ENCODE measurements around the gene GNAQ. TPM values are rescaled to one million over a fixed set of nuclear protein-coding genes. Genes with fewer than 3 reads are reported as not detected.

The GNAQ gene
- total RNA-seq, 1 experiment from 2014 or later = 55.5 TPM

GRCh38 chr9:77978086-77978781, 53.4 kb downstream of the GNAQ start:
- Mint-ChIP-seq H3K36me3 (no peaks in the 10 kb centered on the region), H3K9me3 (no peaks in the 10 kb centered on the region), H3K4me3 (no peak overlapping the region), H3K4me1 (peaks cover 72% of the 10 kb centered on the region), H3K27ac (peak overlapping the region; percentile 73), H3K27me3 (ENCODE audit: low read depth) (no peaks in the 10 kb centered on the region)
- ChIA-PET POLR2A (no interaction called here), CTCF (interaction anchor here (1.0 to 5.9 kb wide), 6 partner anchors 36 to 205 kb away, joined by 3 to 42 read pairs (median 9); no protein-coding TSS in a partner anchor)
- ATAC-seq = no peak
- TF ChIP-seq NFE2L1 (CRISPR knock-in tag; IDR thresholded peaks at IDR 0.05) (no peak), FOXP1 (CRISPR knock-in tag; IDR thresholded peaks at IDR 0.05; ENCODE audit: borderline replicate concordance) (no peak), USF1 (CRISPR knock-in tag; IDR thresholded peaks at IDR 0.05) (no peak), EMX1 (CRISPR knock-in tag; IDR thresholded peaks at IDR 0.05) (no peak), TEAD4 (CRISPR knock-in tag; IDR thresholded peaks at IDR 0.05) (no peak), E2F5 (CRISPR knock-in tag; IDR thresholded peaks at IDR 0.05) (no peak), ZBTB21 (CRISPR knock-in tag; IDR thresholded peaks at IDR 0.05; ENCODE audit: borderline replicate concordance) (no peak), ZNF219 (CRISPR knock-in tag; IDR thresholded peaks at IDR 0.05; ENCODE audit: borderline replicate concordance) (no peak)
- TF ChIP-seq, protein P1, sequence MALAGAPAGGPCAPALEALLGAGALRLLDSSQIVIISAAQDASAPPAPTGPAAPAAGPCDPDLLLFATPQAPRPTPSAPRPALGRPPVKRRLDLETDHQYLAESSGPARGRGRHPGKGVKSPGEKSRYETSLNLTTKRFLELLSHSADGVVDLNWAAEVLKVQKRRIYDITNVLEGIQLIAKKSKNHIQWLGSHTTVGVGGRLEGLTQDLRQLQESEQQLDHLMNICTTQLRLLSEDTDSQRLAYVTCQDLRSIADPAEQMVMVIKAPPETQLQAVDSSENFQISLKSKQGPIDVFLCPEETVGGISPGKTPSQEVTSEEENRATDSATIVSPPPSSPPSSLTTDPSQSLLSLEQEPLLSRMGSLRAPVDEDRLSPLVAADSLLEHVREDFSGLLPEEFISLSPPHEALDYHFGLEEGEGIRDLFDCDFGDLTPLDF (CRISPR knock-in tag; IDR thresholded peaks at IDR 0.05) = no peak
- TF ChIP-seq, protein P2, sequence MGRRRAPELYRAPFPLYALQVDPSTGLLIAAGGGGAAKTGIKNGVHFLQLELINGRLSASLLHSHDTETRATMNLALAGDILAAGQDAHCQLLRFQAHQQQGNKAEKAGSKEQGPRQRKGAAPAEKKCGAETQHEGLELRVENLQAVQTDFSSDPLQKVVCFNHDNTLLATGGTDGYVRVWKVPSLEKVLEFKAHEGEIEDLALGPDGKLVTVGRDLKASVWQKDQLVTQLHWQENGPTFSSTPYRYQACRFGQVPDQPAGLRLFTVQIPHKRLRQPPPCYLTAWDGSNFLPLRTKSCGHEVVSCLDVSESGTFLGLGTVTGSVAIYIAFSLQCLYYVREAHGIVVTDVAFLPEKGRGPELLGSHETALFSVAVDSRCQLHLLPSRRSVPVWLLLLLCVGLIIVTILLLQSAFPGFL (CRISPR knock-in tag; IDR thresholded peaks at IDR 0.05; ENCODE audit: borderline replicate concordance) = no peak
- DNase-seq (ENCODE audit: low spot score) = no peak

DNA sequence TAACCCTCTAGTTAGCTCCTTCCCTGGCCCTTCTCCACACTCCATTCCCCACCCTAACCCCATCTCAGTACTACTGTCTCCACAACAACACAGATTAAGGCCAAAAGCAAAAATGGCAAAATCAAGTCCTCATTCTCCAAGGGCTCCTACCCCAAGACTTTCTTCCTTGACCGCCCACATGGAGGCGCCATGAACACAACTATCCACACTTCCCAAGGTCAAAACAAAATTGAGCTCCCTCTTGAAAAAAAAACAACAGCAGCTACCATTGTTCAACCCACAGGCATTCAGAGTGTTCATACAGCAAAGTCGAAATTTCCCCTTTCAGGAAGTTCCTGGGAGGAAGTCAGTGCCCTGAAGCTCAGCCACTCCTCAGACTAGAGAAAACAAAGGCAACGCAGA, 54.4 kb downstream of the GNAQ start:
- no peak overlapping the region for H3K4me3 Mint-ChIP-seq
- H3K4me1 Mint-ChIP-seq = peaks cover 73% of the 10 kb centered on the region
- no peak for TF ChIP-seq HMGXB4 (CRISPR knock-in tag; IDR thresholded peaks at IDR 0.05)
- peak; percentile 68 for DNase-seq (ENCODE audit: low spot score)
- peak overlapping the region; percentile 75; the same call in 1 of the 2 replicates for H3K27ac Mint-ChIP-seq
- no peaks in the 10 kb centered on the region for H3K9me3 Mint-ChIP-seq
- H3K36me3 Mint-ChIP-seq = no peaks in the 10 kb centered on the region
- H3K27me3 Mint-ChIP-seq (ENCODE audit: low read depth) = no peaks in the 10 kb centered on the region
- CTCF ChIA-PET = interaction anchor here (0.5 to 5.9 kb wide), 45 partner anchors 8 to 319 kb away, joined by 3 to 42 read pairs (median 5); partner anchors contain the start of genes GNAQ and PSAT1
- ATAC-seq = peak; percentile 87
- POLR2A ChIA-PET = interaction anchor here (0.7 kb wide), 2 partner anchors 9 to 55 kb away, joined by 3 to 4 read pairs; no protein-coding TSS in a partner anchor

DNA sequence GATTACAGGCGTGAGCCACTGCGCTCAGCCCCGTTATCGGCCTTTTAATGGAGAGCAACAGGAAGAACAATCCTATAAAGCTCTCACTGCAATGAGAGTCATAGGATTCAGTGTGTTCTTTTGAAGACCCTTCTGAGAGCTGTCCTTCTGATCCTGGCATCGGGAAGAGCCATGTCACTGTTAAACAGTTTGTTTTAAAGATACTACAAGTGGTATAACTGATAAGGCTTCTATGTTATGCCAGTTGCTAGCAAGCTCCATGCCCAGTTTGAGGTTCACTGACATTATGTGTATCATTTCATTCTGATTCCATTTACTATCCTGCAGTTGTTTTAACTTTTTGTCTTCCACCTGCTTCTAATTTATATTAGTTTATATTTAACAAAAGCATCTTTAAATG, 55.8 kb downstream of the GNAQ start:
- H3K4me1 Mint-ChIP-seq = peaks cover 67% of the 10 kb centered on the region
- ATAC-seq (no peak), DNase-seq (ENCODE audit: low spot score) (no peak)
- H3K27me3 Mint-ChIP-seq (ENCODE audit: low read depth) = no peaks in the 10 kb centered on the region
- no peak overlapping the region for H3K4me3 Mint-ChIP-seq
- 0 out of 2 replicates have a peak overlapping the region, but pooled peaks have one; percentile 8 for H3K27ac Mint-ChIP-seq
- POLR2A ChIA-PET = interaction anchor here (0.6 to 0.7 kb wide), 2 partner anchors 16 to 236 kb away, joined by 3 read pairs; no protein-coding TSS in a partner anchor
- CTCF ChIA-PET = interaction anchor here (0.7 to 5.9 kb wide), 6 partner anchors 15 to 301 kb away, joined by 3 to 42 read pairs (median 9); no protein-coding TSS in a partner anchor
- no peaks in the 10 kb centered on the region for H3K9me3 Mint-ChIP-seq
- no peaks in the 10 kb centered on the region for H3K36me3 Mint-ChIP-seq
- TF ChIP-seq, protein P1 (CRISPR knock-in tag; IDR thresholded peaks at IDR 0.05) = no peak
- TF ChIP-seq EMX1 (CRISPR knock-in tag; IDR thresholded peaks at IDR 0.05) = no peak
- TF ChIP-seq E2F5 (CRISPR knock-in tag; IDR thresholded peaks at IDR 0.05) = no peak
- TF ChIP-seq, protein P3, sequence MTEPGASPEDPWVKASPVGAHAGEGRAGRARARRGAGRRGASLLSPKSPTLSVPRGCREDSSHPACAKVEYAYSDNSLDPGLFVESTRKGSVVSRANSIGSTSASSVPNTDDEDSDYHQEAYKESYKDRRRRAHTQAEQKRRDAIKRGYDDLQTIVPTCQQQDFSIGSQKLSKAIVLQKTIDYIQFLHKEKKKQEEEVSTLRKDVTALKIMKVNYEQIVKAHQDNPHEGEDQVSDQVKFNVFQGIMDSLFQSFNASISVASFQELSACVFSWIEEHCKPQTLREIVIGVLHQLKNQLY (CRISPR knock-in tag; IDR thresholded peaks at IDR 0.05) = no peak
- TF ChIP-seq, protein P4, sequence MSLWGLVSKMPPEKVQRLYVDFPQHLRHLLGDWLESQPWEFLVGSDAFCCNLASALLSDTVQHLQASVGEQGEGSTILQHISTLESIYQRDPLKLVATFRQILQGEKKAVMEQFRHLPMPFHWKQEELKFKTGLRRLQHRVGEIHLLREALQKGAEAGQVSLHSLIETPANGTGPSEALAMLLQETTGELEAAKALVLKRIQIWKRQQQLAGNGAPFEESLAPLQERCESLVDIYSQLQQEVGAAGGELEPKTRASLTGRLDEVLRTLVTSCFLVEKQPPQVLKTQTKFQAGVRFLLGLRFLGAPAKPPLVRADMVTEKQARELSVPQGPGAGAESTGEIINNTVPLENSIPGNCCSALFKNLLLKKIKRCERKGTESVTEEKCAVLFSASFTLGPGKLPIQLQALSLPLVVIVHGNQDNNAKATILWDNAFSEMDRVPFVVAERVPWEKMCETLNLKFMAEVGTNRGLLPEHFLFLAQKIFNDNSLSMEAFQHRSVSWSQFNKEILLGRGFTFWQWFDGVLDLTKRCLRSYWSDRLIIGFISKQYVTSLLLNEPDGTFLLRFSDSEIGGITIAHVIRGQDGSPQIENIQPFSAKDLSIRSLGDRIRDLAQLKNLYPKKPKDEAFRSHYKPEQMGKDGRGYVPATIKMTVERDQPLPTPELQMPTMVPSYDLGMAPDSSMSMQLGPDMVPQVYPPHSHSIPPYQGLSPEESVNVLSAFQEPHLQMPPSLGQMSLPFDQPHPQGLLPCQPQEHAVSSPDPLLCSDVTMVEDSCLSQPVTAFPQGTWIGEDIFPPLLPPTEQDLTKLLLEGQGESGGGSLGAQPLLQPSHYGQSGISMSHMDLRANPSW (CRISPR knock-in tag; conservative IDR thresholded peaks at IDR 0.05; ENCODE audit: low read depth) = no peak
- TF ChIP-seq ZSCAN18 (CRISPR knock-in tag; IDR thresholded peaks at IDR 0.05) = no peak
- no peak for TF ChIP-seq IRF2 (CRISPR knock-in tag; IDR thresholded peaks at IDR 0.05; ENCODE audit: borderline replicate concordance, low read depth)

Data from WTC11 (cell line).